Progenitor cell of endocrine pancreas (in vitro differentiated cells): ENCODE measurements around the gene NLRP8. TPM values are rescaled to one million over a fixed set of nuclear protein-coding genes. Genes with fewer than 3 reads are reported as not detected.

Experiments
- DNase-seq: peaks from one replicate; pipeline ENCODE4 v3.0.0; 2021; ENCODE audit warnings: low spot score; ENCODE audit not compliant: unreplicated experiment
- H3K27ac Mint-ChIP-seq: 2 replicates; pipeline ENCODE4 v1.8.0; 2021; ENCODE audit warnings: mild to moderate bottlenecking, moderate library complexity, mixed read lengths
- H3K27me3 Mint-ChIP-seq: 2 replicates; pipeline ENCODE4 v1.8.0; 2021; ENCODE audit warnings: mixed read lengths
- H3K36me3 Mint-ChIP-seq: 2 replicates; pipeline ENCODE4 v1.8.0; 2022; ENCODE audit warnings: mixed read lengths; ENCODE audit not compliant: insufficient read depth
- H3K4me1 Mint-ChIP-seq: 2 replicates; pipeline ENCODE4 v1.8.0; 2021; ENCODE audit warnings: low read depth, mixed read lengths
- H3K4me3 Mint-ChIP-seq: 2 replicates; pipeline ENCODE4 v1.8.0; 2021; ENCODE audit warnings: low read depth, mild to moderate bottlenecking, moderate library complexity, mixed read lengths
- H3K9me3 Mint-ChIP-seq: 2 replicates; pipeline ENCODE4 v1.8.0; 2021; ENCODE audit warnings: low read depth, mixed read lengths
- total RNA-seq: library from RNA; stranded (reverse); gene quantifications from 2 replicates; pipeline ENCODE4 v1.2.1, GENCODE V29; 2021
- TF ChIP-seq, protein P1 (sequence below): fragments of 200-600 bp; sonication (generic); IDR thresholded peaks from one replicate; pipeline ENCODE4 v1.5.0; 2021; ENCODE audit warnings: antibody characterized with exemption, mild to moderate bottlenecking; ENCODE audit not compliant: unreplicated experiment

Gene NLRP8
- total RNA-seq, 1 donor from 2014 or later: not detected

DNA sequence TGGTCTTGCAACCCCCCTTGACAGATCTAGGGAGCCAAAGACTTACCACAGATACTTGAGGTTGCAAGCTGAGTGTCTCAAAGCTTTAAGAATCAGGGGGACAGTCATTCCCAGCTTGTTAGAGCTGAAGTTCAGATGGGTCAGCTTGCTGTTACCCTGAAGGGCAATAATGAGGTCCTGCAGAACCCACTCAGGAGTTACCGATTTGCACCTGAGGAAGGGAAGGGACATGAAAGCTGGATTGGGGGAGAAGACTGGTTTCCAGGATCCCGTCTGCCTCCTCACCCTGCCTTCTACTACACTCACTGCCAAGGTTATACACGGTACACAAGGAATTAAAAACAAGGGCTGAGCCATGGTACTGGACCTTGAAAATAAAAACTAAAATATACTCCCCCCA is 39.9 kb upstream of the NLRP8 start:
- Mint-ChIP-seq H3K4me3 (no peak overlapping the region), H3K36me3 (peaks cover 4% of the 10 kb centered on the region), H3K27ac (no peak overlapping the region), H3K9me3 (peaks cover 70% of the 10 kb centered on the region), H3K4me1 (no peaks in the 10 kb centered on the region), H3K27me3 (no peaks in the 10 kb centered on the region)
- TF ChIP-seq, protein P1, sequence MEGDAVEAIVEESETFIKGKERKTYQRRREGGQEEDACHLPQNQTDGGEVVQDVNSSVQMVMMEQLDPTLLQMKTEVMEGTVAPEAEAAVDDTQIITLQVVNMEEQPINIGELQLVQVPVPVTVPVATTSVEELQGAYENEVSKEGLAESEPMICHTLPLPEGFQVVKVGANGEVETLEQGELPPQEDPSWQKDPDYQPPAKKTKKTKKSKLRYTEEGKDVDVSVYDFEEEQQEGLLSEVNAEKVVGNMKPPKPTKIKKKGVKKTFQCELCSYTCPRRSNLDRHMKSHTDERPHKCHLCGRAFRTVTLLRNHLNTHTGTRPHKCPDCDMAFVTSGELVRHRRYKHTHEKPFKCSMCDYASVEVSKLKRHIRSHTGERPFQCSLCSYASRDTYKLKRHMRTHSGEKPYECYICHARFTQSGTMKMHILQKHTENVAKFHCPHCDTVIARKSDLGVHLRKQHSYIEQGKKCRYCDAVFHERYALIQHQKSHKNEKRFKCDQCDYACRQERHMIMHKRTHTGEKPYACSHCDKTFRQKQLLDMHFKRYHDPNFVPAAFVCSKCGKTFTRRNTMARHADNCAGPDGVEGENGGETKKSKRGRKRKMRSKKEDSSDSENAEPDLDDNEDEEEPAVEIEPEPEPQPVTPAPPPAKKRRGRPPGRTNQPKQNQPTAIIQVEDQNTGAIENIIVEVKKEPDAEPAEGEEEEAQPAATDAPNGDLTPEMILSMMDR: no peak
- no peak for DNase-seq

- Mint-ChIP-seq H3K4me1 (no peaks in the 10 kb centered on the region), H3K9me3 (peaks cover 70% of the 10 kb centered on the region), H3K36me3 (peaks cover 4% of the 10 kb centered on the region), H3K4me3 (no peak overlapping the region), H3K27me3 (no peaks in the 10 kb centered on the region), H3K27ac (no peak overlapping the region)
- TF ChIP-seq, protein P1: no peak
- DNase-seq: no peak
Observed at GRCh38 chr19:55909801-55910200, 37.8 kb upstream of the NLRP8 start.

- DNase-seq: no peak
- Mint-ChIP-seq H3K27ac (no peak overlapping the region), H3K9me3 (peaks cover 73% of the 10 kb centered on the region), H3K27me3 (no peaks in the 10 kb centered on the region), H3K4me3 (no peak overlapping the region), H3K4me1 (no peaks in the 10 kb centered on the region), H3K36me3 (peaks cover 3% of the 10 kb centered on the region)
- TF ChIP-seq, protein P1: no peak
Observed at GRCh38 chr19:55912916-55913315, 34.7 kb upstream of the NLRP8 start.

- Mint-ChIP-seq H3K9me3 (peaks cover 74% of the 10 kb centered on the region), H3K27ac (no peak overlapping the region), H3K4me3 (no peak overlapping the region), H3K27me3 (no peaks in the 10 kb centered on the region), H3K4me1 (no peaks in the 10 kb centered on the region), H3K36me3 (peaks cover 3% of the 10 kb centered on the region)
- TF ChIP-seq, protein P1: no peak
- no peak for DNase-seq
Observed at GRCh38 chr19:55913643-55914268, 33.9 kb upstream of the NLRP8 start.

DNA sequence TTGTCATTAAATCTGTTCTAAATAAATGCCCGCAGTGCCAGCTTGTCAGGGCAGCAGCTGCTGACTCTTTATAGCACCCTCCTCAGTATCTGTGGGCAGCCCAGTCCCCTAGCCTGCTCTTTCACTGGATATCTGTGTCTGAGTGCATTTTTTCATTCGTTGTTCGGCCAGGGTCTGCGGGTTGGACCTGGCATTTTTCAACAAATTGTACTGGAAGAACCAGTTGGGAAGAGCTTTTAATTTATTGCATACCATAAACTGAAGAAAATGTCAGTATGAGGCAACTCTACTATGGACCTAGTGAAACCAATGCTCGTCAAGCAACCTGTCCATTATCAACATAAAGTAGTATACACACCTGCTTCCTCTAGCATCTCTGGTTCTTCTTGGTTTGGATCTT is 24.1 kb upstream of the NLRP8 start:
- H3K36me3 Mint-ChIP-seq: peaks cover 2% of the 10 kb centered on the region
- TF ChIP-seq, protein P1: no peak
- H3K9me3 Mint-ChIP-seq: peaks cover 71% of the 10 kb centered on the region
- no peak for DNase-seq
- H3K27me3 Mint-ChIP-seq: no peaks in the 10 kb centered on the region
- H3K4me3 Mint-ChIP-seq: no peak overlapping the region
- no peaks in the 10 kb centered on the region for H3K4me1 Mint-ChIP-seq
- H3K27ac Mint-ChIP-seq: no peak overlapping the region
